Breast epithelium (tissue), 3 donors: ENCODE measurements around the gene CDKN1A.

ENCODE experiments used
- CTCF ChIP-seq, 3 donors: fragments of 450-650 bp; IDR thresholded peaks; one replicate each; pipeline ENCODE4 v1.5.1; 2016 to 2017; ENCODE audit warnings: antibody characterized with exemption in 3 of 3, mild to moderate bottlenecking in 3 of 3, moderate library complexity in 3 of 3
- POLR2A ChIP-seq: fragments of 450-650 bp; IDR thresholded peaks from one replicate; pipeline ENCODE4 v1.6.1; 2016; ENCODE audit warnings: antibody characterized with exemption, mild to moderate bottlenecking, moderate library complexity
- POLR2AphosphoS5 ChIP-seq, 3 donors: sonication (generic); formaldehyde crosslinking; IDR thresholded peaks; one replicate each; pipeline ENCODE4 v1.6.1; 2017; ENCODE audit warnings: antibody characterized with exemption in 3 of 3

- TF ChIP-seq POLR2A (no peak), CTCF (IDR thresholded peaks at IDR 0.05) (no peak), POLR2AphosphoS5 (IDR thresholded peaks at IDR 0.05) (no peak)
Measured at GRCh38 chr6:36728289-36729160, 50.0 kb downstream of the CDKN1A start.
